Thyroid gland (tissue), 4 donors: ENCODE data around the gene SNX13.

Experiments used
- POLR2A ChIP-seq, 2 donors: fragments of 450-650 bp; IDR thresholded peaks; one replicate each; pipeline ENCODE4 v1.6.1; 2017; ENCODE audit warnings: antibody characterized with exemption in 2 of 2, mild to moderate bottlenecking in 2 of 2, moderate library complexity in 1 of 2
- TF ChIP-seq, protein P1 (sequence below), 6 experiments: fragments of 200-600 bp in 3 of 6; fragments of 450-650 bp in 3 of 6; sonication (generic) in 3 of 6; IDR thresholded peaks; one replicate each; pipeline ENCODE4 v1.5.1; 2016 to 2019; ENCODE audit warnings: antibody characterized with exemption in 6 of 6, mild to moderate bottlenecking in 2 of 6, inconsistent platforms in 1 of 6, moderate library complexity in 1 of 6

GRCh38 chr7:17832242-17832641 lies 108.1 kb downstream of the SNX13 start:
- TF ChIP-seq, protein P1, sequence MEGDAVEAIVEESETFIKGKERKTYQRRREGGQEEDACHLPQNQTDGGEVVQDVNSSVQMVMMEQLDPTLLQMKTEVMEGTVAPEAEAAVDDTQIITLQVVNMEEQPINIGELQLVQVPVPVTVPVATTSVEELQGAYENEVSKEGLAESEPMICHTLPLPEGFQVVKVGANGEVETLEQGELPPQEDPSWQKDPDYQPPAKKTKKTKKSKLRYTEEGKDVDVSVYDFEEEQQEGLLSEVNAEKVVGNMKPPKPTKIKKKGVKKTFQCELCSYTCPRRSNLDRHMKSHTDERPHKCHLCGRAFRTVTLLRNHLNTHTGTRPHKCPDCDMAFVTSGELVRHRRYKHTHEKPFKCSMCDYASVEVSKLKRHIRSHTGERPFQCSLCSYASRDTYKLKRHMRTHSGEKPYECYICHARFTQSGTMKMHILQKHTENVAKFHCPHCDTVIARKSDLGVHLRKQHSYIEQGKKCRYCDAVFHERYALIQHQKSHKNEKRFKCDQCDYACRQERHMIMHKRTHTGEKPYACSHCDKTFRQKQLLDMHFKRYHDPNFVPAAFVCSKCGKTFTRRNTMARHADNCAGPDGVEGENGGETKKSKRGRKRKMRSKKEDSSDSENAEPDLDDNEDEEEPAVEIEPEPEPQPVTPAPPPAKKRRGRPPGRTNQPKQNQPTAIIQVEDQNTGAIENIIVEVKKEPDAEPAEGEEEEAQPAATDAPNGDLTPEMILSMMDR (IDR thresholded peaks at IDR 0.05), result no peak
- TF ChIP-seq POLR2A (IDR thresholded peaks at IDR 0.05), result no peak
